OCI-M2 (cell line): ENCODE data around the gene MOV10L1.
"Not testable (repeated sequence)": the region's sequence is repeated elsewhere in the genome, so short reads cannot be mapped to it uniquely, and the experiment has no call there.

ENCODE experiments used
- DNase-seq: peaks from one replicate; lab custom pipeline; 2025; ENCODE audit not compliant: unreplicated experiment; lab: John Stamatoyannopoulos, UW

The MOV10L1 gene

DNA sequence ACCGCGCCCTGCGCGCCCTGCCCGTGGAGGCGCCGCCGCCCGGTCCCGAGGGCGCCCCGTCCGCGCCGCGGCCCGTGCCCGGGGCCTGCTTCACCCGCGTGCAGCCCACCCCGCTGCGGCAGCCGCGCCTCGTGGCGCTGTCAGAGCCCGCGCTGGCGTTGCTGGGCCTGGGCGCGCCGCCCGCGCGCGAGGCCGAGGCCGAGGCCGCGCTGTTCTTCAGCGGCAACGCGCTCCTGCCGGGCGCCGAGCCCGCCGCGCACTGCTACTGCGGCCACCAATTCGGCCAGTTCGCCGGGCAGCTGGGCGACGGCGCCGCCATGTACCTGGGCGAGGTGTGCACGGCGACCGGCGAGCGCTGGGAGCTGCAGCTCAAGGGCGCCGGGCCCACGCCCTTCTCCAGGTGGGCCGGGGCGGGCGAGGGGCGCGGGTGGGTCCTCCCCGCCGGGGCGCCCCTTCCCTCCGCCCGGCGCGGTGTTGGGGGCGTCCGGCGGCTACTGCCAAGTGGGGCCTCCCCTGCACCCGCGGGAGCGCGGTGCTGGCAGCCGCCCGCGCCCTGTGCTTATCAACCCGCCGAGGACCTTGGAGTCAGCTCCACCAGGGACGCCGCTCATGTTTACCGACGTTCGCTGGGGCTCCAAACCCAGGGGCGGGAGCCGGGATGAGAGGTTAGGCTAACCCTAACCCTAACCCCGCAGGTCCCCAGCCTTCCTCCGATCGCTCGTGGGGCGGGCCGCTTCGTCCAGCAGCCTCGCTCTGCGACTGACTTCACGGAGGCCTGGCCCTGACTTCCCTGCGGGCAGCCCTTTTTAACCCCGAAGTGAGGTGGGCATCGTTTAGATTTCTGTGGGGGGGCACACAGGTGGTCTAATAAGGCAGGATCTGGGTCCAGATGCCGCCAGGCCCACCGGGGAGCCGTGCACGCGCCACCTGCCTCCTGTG, 111.7 kb downstream of the MOV10L1 start:
- DNase-seq = no peak

DNA sequence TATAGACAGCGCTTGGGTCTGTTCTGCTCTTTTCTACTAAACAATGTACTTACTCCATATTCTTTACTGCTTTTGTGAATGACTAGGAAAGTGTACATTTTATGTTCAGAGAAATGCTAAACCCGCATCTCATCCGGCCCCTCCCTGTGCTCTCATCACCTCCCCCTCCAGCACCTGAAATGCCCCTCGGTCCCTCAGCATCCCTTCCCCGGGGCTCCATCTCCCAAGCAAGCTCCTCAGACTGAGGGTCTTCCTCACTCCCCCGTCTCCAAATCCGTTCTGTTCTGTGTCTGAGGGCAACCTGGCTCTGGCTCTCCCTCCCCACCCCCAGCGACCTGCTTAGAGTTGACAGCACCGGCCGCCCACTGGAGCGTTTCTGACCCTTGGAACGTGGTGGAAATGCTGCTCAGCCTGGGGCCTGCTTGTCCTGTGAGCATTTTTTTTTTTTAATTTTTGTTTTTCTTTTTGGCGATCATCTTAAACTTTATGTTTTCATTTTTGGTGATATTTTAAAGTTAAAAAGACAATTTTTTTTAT, 112.4 kb downstream of the MOV10L1 start:
- no peak for DNase-seq

DNA sequence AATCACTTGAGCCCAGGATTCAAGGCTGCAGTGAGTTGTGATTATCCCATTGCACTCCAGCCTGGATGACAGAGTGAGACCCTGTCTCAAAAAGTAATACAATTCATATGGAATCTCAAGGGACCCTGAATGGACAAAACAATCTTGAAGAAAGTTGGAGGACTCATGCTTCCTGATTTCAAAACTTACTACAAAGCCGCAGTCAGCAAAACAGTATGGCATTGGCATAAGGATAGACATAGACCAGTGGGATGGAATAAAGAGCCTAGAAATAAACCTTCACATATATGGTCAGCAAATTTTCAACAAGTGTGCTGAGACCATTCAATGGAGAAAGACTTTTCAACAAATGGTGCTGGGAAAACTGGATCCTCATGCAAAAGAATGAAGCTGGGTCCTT, 113.5 kb downstream of the MOV10L1 start:
- no peak for DNase-seq

DNA sequence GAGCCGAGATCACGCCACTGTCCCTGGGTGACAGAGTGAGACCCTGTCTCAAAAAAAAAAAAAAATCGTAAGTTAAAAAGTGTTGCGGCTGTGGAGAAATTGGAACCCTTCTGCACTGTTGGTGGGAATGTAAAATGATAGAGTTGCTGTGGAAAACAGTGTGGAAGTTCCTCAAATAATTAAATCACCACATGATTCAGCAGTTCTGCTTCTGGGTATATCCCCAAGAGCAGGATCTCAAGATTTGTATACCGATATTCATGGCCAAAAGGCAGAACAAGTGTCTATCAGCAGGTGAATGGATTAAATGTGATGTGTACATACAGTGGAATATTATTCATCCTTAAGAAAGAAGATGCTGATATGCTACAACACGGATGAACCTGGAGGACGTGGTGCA, 114.8 kb downstream of the MOV10L1 start:
- no peak for DNase-seq

DNA sequence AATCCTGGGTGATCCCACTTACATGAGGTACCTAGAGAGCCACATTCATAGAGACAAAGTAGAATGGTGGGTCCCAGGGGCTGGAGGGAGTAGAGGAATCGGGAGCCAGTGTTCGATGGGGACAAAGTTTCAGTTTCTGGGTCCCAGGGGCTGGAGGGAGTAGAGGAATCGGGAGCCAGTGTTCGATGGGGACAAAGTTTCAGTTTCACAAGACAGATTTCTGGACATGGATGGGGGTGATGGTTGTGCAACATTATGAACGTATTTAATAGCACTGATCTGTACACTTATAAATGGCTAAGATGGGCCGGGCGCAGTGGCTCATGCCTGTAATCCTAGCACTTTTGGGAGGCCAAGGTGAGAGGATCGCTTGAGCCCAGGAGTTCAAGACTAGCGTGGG, 115.2 kb downstream of the MOV10L1 start:
- not testable (repeated sequence) for DNase-seq

DNA sequence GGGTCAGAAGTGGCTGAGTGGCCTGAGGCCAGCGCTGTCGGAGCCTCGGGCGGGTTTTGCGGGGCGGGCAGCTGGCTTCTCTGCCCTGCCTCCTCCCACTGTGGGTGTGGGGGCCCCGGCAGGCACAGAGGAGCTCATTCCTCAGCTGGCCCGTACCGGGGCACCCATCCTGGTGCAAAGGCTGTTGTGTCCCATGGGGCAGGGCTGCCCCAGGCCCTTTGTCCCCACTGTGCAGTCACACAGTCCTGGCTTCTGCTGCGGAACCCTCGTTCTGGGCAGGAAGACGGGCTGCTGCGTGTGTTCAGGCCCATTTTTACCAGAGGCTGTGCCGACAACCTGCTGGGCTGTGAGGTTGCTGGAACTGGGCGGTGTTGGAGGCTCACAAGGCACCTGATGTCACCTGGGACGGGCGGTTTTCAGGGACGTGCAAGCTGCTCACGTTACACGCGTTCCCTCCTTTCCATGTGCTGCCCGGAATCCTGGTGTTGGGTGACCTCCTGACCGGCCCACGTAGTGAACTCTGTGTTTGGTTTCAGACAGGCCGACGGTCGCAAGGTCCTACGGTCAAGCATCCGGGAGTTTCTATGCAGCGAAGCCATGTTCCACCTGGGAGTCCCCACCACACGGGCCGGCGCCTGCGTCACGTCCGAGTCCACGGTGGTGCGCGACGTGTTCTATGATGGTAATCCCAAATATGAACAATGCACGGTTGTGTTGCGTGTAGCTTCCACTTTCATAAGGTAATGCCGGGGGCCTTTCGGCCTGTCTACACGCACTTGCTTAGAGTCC, 116.2 kb downstream of the MOV10L1 start:
- DNase-seq = no peak

DNA sequence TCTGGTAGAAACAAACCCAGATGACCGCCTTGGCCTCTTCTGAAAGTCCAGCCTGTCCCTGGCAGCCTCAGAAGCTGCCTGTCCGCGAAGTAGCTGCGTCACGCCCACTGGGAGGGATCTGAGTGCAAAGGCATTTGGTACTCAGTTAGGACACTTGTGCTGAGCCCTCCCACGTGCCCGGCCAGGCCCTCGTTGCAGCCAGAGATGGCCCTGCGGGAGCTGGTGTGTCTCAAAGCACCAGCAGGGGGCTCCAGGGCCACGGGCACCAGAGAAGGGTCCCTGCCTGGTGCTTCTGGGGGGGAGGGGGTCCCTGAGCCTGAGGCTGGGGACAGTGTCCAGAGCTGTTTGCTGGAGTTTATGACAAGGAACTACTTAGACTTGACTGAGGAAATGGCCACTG, 116.8 kb downstream of the MOV10L1 start:
- no peak for DNase-seq

DNA sequence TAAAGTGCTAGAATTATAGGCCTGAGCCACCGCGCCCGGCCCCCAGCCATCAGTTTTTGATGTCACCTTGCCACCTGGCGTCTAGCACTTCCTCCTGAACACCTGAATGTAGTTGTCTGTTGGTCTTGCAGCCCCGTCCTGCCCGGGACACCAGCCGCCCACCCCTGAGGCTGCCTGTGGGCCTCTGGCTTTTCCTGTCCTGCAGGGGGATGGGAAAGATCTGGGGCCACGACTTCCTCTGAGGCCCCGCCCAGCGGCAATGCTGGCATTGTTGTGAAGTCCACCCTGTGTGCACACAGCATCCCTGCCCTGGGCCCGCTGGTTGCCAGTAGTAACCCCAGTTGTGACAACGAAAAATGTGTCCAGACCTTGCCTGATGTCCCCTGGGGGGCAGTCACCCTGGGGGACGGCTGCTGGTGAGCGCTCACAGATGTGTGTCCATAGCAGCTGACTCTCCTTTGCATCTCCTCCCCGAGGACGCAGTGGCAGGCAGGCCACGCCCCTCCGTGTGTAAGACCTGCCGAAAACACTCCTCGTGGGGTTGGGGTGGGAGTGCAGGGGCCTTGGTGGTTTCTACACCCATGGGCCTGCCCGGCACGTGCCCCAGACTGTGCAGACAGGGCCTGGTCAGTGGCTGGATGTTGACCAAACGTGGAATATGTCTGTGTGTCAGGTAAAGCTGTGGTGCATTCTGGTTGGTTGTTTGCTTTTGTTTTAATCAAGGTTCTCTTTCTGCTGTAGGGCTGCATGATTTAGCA, 117.8 kb downstream of the MOV10L1 start:
- DNase-seq = no peak

DNA sequence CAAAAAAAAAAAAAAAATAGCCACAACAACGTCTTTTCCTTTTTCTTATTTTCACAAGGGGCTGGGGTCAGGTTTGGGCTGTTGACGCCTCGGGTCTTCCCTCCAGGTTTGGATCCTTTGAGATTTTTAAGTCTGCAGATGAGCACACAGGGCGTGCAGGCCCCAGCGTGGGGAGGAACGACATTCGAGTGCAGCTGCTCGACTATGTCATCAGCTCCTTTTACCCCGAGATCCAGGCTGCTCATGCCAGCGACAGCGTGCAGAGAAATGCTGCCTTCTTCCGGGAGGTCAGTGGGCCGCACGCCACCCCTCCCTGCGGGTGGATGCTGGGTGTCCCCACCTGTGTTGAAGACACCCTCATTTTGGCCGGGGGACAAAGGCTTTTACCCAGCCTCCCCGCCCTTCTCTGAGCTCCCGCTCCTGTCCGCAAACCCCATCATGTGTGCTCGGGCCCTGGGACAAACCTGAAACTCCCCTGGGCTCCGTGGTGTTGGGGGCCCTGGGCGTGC, 118.7 kb downstream of the MOV10L1 start:
- no peak for DNase-seq

DNA sequence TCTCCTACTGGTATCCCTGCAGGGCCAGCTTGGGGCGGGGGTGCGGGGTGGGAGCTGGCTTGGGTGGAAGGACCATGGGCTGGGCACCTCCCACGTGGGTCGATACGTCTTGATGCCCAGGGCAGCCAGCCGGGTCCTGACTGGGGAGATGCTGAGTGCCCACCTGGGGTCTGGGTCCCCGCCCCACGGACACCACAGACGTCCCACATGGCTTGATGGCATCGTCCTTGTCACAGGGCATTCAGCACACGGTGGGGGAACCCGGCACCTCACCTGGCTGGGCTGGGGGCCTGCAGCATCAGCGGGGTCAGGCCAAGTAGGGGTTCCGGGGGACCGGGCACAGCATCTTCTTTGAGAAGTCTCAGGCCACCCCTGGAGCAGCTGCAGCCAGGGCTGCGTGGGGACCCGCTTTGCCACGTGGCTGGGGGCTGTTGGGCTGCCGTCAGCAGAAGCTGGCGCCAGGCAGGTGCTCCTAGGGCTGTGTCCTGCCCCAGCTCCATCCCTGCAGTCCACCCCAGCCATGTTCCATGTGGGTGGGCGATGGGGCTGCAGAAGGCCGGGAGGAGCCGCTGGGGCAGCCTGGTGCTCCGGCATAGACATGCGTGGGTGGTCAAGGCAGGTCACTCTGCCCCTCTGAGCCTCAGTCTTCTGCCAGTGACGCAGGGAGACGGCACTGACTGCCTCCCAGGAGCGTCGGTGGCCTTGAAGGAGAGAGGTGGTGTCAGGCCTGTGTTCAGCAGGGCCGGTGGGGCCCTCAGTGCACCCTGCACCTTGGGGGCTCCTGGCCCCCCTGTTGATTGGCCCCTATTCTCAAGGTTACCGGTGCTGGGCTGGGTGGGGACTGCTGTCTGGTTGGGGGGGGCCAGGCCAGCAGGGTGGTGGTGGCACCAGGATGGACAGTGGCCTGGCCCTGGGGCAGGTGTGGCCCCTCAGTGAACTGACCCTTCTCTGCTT, 119.4 kb downstream of the MOV10L1 start:
- DNase-seq = no peak

DNA sequence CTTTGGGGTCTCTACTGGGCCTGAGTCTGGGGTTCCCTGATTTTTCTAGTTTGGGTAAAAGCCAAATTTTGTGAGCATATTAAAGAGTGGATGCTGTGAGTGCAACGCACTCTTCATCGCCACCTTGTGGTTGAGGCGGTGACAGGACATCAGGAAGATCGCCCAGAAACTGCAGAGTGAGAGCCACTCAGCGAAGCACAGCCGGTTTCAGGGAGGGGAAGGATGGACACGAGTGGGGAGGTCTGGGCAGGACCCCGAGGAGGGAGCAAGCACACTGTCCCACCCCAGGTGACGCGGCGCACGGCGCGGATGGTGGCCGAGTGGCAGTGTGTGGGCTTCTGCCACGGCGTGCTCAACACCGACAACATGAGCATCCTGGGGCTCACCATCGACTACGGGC, 120.1 kb downstream of the MOV10L1 start:
- no peak for DNase-seq

DNA sequence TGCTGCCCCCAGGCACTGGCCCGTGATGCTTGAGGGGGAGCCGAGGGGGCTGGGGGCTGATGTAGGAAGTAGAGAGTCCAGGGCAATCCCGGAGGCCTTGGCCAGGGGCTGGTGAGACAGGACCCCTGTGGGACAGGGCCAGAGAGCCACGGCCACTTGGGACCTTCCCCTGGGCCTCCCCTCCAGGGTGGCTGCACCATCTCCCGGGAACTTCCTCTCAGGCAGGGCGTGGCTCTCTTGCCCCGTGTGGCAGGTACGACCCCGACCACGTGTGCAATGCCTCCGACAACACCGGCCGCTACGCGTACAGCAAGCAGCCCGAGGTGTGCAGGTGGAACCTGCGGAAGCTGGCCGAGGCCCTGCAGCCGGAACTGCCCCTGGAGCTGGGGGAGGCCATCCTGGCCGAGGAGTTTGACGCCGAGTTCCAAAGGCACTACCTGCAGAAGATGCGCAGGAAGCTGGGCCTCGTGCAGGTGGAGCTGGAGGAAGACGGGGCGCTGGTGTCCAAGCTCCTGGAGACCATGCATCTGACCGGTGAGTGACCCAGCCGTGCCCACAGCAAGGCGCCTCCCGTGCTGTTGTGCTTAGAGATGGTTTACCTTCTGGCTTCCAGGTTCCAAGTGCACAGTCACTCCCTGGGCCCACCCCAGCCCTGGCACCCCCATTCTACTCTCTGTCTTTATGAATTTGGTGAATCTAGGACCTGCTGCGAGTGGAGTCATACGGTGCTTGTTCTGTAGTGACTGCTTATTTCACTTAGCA, 120.8 kb downstream of the MOV10L1 start:
- DNase-seq = no peak

DNA sequence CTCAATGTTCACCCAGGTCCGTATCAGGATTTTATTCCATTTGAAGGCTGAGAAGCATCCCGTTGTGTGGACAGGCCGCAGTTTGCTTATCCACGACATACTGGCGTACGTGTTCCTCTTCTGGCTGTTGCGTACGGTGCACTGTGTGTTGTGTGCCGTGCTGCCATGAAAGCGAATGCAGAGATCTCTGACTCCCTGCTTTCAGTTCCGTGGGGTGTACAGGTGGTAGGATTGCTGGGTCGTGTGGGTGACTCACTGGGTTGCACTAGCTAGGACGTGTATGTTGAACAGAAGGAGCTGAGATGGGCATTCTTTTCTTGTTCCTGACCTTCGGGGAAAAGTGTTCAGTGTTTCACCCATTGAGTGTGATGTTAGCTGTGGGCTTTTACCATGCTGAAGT, 121.3 kb downstream of the MOV10L1 start:
- no peak for DNase-seq
